Osteoblast (primary cell): ENCODE data around the gene JUNB. TPM values are rescaled to one million over a fixed set of nuclear protein-coding genes. Genes with fewer than 3 reads are reported as not detected.
A peak's percentile ranks its signal among the peaks of the same experiment; 100 is the strongest.
"Not testable (repeated sequence)": the region's sequence is repeated elsewhere in the genome, so short reads cannot be mapped to it uniquely, and the experiment has no call there.

Experiments
- DNase-seq: peaks from one replicate; pipeline ENCODE4 v3.0.0; 2011; ENCODE audit warnings: low spot score, mixed read lengths; ENCODE audit not compliant: insufficient read length; ENCODE audit errors: missing footprints
- H2AFZ ChIP-seq: 2 replicates; pipeline ENCODE4 v1.6.0; 2011; ENCODE audit warnings: mild to moderate bottlenecking, low read length
- H3K27ac ChIP-seq: 2 replicates; pipeline ENCODE4 v1.5.1; 2011; ENCODE audit warnings: mild to moderate bottlenecking, low read depth, low read length, moderate library complexity
- H3K27me3 ChIP-seq: 2 replicates; pipeline ENCODE4 v1.6.0; 2012; ENCODE audit warnings: mild to moderate bottlenecking, control low read depth, inconsistent platforms, low read length, moderate library complexity; ENCODE audit not compliant: insufficient read depth
- H3K36me3 ChIP-seq: 2 replicates; pipeline ENCODE4 v1.5.1; 2011; ENCODE audit warnings: mild to moderate bottlenecking, low read length, control low read depth, moderate library complexity; ENCODE audit not compliant: insufficient read depth
- H3K4me1 ChIP-seq: 2 replicates; pipeline ENCODE4 v1.5.1; 2011; ENCODE audit warnings: mild to moderate bottlenecking, low read length, control low read depth, moderate library complexity; ENCODE audit not compliant: insufficient read depth
- H3K4me2 ChIP-seq: 2 replicates; pipeline ENCODE4 v1.6.0; 2011; ENCODE audit warnings: mild to moderate bottlenecking, low read length; ENCODE audit not compliant: insufficient read depth
- H3K4me3 ChIP-seq: fragments of 200-600 bp; sonication (generic); 3 replicates; pipeline ENCODE4 v1.5.1; 2012; ENCODE audit warnings: mild to moderate bottlenecking, low read length, inconsistent platforms; ENCODE audit not compliant: insufficient read depth
- H3K79me2 ChIP-seq: 2 replicates; pipeline ENCODE4 v1.6.0; 2012; ENCODE audit warnings: mild to moderate bottlenecking, low read length, control low read depth, inconsistent platforms; ENCODE audit not compliant: insufficient read depth
- H3K9me3 ChIP-seq: 2 replicates; pipeline ENCODE4 v1.5.1; 2011; ENCODE audit warnings: low read depth, low read length, control low read depth
- H4K20me1 ChIP-seq: 2 replicates; pipeline ENCODE4 v1.6.0; 2012; ENCODE audit warnings: mild to moderate bottlenecking, low read length, control low read depth; ENCODE audit not compliant: insufficient read depth
- total RNA-seq: library from RNA; depleted of rRNA; stranded (reverse); fragments of >200 nt; gene quantifications from 2 replicates; pipeline ENCODE4 v1.2.3, GENCODE V29; 2012
- TF ChIP-seq, protein P1 (sequence below): IDR thresholded peaks from 2 replicates; pipeline ENCODE4 v1.5.1; 2011; ENCODE audit warnings: mild to moderate bottlenecking, low read depth, low read length, moderate library complexity; ENCODE audit errors: extremely low read depth

The JUNB gene
- total RNA-seq, 1 donor, result 93.0 TPM

GRCh38 chr19:12794971-12795381 lies 3.7 kb downstream of the JUNB start:
- peaks cover 7% of the 10 kb centered on the region for H3K36me3 ChIP-seq
- TF ChIP-seq, protein P1, sequence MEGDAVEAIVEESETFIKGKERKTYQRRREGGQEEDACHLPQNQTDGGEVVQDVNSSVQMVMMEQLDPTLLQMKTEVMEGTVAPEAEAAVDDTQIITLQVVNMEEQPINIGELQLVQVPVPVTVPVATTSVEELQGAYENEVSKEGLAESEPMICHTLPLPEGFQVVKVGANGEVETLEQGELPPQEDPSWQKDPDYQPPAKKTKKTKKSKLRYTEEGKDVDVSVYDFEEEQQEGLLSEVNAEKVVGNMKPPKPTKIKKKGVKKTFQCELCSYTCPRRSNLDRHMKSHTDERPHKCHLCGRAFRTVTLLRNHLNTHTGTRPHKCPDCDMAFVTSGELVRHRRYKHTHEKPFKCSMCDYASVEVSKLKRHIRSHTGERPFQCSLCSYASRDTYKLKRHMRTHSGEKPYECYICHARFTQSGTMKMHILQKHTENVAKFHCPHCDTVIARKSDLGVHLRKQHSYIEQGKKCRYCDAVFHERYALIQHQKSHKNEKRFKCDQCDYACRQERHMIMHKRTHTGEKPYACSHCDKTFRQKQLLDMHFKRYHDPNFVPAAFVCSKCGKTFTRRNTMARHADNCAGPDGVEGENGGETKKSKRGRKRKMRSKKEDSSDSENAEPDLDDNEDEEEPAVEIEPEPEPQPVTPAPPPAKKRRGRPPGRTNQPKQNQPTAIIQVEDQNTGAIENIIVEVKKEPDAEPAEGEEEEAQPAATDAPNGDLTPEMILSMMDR, result no peak
- no peak overlapping the region for H2AFZ ChIP-seq
- peak overlapping the region; percentile 92 for H3K27ac ChIP-seq
- no peaks in the 10 kb centered on the region for H3K9me3 ChIP-seq
- no peak overlapping the region for H3K4me2 ChIP-seq
- H3K79me2 ChIP-seq, result peaks cover 23% of the 10 kb centered on the region
- H3K4me1 ChIP-seq, result peaks cover 14% of the 10 kb centered on the region
- H3K27me3 ChIP-seq, result no peaks in the 10 kb centered on the region
- no peak overlapping the region for H3K4me3 ChIP-seq
- DNase-seq, result no peak
- peaks cover 12% of the 10 kb centered on the region for H4K20me1 ChIP-seq

DNA sequence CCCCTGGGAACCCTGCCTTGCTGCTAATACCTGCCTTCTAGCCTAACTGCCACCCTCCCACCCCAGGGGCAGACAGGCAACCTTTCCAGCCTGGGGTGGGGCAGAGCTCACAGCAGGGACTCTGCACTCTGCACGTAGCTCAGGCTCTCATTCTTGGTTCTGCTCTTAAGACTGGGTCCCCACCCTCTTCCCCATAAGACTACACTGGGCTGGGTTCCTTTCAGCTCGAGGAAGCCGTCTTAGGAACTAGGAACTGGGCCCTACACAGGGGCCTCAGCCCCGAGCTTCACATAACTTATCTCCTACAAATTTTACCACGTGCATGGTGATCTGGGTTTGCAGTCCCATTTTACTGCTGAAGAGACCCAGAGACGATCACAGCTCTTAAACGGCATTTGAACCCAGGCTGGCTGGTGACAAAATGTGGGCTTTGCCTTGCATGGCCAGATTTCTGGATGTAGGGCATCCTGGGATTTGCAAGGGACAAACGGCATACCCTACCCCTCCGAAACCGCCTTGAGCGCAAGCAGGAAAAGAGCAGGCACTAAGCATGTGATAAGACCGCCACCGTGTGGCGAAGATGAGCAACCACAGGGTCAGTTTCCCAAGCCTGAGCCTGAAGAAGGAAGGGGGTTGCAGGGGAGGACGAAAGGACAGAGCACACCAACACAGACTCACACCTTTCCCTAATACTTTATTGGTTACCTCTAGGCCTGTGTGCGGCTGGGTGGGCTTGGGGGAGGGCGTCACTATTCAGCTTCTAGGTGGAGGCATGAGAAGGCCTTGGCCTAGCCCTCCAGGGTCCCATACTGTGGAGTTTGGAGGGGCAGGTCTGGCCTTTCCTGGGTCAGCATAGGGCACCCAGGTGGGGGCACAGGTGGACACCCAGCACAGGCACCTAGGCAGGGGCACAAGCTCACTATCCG lies 5.1 kb downstream of the JUNB start:
- Histone ChIP-seq H3K36me3 (peaks cover 8% of the 10 kb centered on the region), H3K4me3 (peak overlapping the region; percentile 26), H4K20me1 (peaks cover 15% of the 10 kb centered on the region), H3K79me2 (peaks cover 28% of the 10 kb centered on the region), H3K27me3 (no peaks in the 10 kb centered on the region), H3K27ac (no peak overlapping the region), H2AFZ (no peak overlapping the region), H3K9me3 (no peaks in the 10 kb centered on the region), H3K4me2 (peak overlapping the region; percentile 33), H3K4me1 (peaks cover 12% of the 10 kb centered on the region)
- DNase-seq, result peak; percentile 98
- TF ChIP-seq, protein P1, result peak; percentile 97

- peaks cover 8% of the 10 kb centered on the region for H3K36me3 ChIP-seq
- no peak for DNase-seq
- H2AFZ ChIP-seq, result no peak overlapping the region
- no peaks in the 10 kb centered on the region for H3K9me3 ChIP-seq
- no peaks in the 10 kb centered on the region for H3K27me3 ChIP-seq
- H4K20me1 ChIP-seq, result peaks cover 9% of the 10 kb centered on the region
- H3K4me1 ChIP-seq, result peaks cover 14% of the 10 kb centered on the region
- H3K79me2 ChIP-seq, result peaks cover 23% of the 10 kb centered on the region
- TF ChIP-seq, protein P1, result no peak
- no peak overlapping the region for H3K4me3 ChIP-seq
- no peak overlapping the region for H3K27ac ChIP-seq
- no peak overlapping the region for H3K4me2 ChIP-seq
Measured at GRCh38 chr19:12797141-12797587, 5.9 kb downstream of the JUNB start.

GRCh38 chr19:12797607-12798006 lies 6.3 kb downstream of the JUNB start:
- H3K4me1 ChIP-seq, result peaks cover 18% of the 10 kb centered on the region
- not testable (repeated sequence) for H2AFZ ChIP-seq, H4K20me1 ChIP-seq, H3K27me3 ChIP-seq, H3K36me3 ChIP-seq, H3K4me2 ChIP-seq, H3K9me3 ChIP-seq, H3K27ac ChIP-seq, H3K4me3 ChIP-seq, DNase-seq
- H3K79me2 ChIP-seq, result peaks cover 19% of the 10 kb centered on the region
